ENCODE measurements around the gene GINS2.
A peak's percentile ranks its signal among the peaks of the same experiment; 100 is the strongest.

The GINS2 gene

GRCh38 chr16:85659805-85660511 lies 28.8 kb downstream of the GINS2 start:
- peak; percentile 92 for TF ChIP-seq CTCF (IDR thresholded peaks at IDR 0.05)

- no peak for TF ChIP-seq CTCF (IDR thresholded peaks at IDR 0.05)
Observed at GRCh38 chr16:85659336-85659735, 29.4 kb downstream of the GINS2 start.

- TF ChIP-seq CTCF (IDR thresholded peaks at IDR 0.05), result no peak
Observed at GRCh38 chr16:85658504-85659326, 30.0 kb downstream of the GINS2 start.

- TF ChIP-seq CTCF (IDR thresholded peaks at IDR 0.05), result no peak
Observed at GRCh38 chr16:85657996-85658395, 30.8 kb downstream of the GINS2 start.

- TF ChIP-seq CTCF (IDR thresholded peaks at IDR 0.05), result no peak
Observed at GRCh38 chr16:85657267-85657650, 31.5 kb downstream of the GINS2 start.

GRCh38 chr16:85656351-85657266 lies 32.1 kb downstream of the GINS2 start:
- TF ChIP-seq CTCF (IDR thresholded peaks at IDR 0.05), result no peak
